Stimulated activated naive CD4-positive, alpha-beta T cell (primary cell): ENCODE measurements around the gene GALNT17.

Source experiments
- DNase-seq, 6 experiments: peaks; one replicate each; lab custom pipeline; 2025; lab: John Stamatoyannopoulos, UW

Gene GALNT17

DNA sequence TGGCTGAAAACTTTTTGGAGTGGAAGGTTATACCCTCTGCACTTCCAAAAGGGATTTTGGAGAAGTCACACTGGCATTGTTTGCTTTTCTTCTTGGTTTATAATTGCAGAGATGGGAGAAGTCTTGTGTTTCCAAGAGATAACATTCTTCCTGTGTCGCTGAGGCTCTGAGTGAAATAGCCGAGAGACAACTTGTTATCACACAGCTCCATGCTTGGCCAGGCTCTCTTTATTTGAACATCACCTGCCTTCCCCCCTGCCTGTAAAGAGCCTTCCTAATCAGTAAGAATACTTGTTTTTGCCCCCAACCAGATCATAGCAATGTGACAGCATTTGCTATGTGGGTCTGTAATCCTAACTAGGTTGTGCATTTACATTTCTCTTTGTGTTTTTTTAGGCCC is 270.7 kb downstream of the GALNT17 start:
- no peak for DNase-seq

- DNase-seq: no peak
Observed at GRCh38 chr7:71403202-71403946, 271.4 kb downstream of the GALNT17 start.

GRCh38 chr7:71404726-71405345 is 272.9 kb downstream of the GALNT17 start:
- DNase-seq: no peak

DNA sequence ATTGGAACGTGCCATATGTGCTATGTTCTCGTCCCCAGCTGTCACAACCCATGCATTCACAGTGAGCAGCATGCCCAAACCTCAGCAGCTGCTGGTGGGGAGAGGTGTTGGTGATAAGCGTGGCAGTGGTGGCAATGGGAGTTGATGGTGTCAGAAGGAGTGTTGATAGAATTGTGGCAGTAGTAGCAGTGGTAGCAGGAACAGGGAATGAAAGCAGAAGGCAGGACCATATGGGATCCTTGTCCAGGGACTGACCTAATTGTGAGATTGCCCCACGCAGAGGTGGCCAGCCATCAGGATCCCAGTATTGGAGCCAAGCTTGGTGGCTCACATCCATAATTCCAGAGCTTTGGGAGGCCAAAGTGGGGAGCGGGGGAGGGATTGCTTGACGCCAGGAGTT is 276.3 kb downstream of the GALNT17 start:
- no peak for DNase-seq

GRCh38 chr7:71409550-71410157 is 277.7 kb downstream of the GALNT17 start:
- no peak for DNase-seq

- no peak for DNase-seq
Observed at GRCh38 chr7:71411475-71411874, 279.5 kb downstream of the GALNT17 start.

GRCh38 chr7:71414490-71414889 is 282.5 kb downstream of the GALNT17 start:
- DNase-seq: no peak

DNA sequence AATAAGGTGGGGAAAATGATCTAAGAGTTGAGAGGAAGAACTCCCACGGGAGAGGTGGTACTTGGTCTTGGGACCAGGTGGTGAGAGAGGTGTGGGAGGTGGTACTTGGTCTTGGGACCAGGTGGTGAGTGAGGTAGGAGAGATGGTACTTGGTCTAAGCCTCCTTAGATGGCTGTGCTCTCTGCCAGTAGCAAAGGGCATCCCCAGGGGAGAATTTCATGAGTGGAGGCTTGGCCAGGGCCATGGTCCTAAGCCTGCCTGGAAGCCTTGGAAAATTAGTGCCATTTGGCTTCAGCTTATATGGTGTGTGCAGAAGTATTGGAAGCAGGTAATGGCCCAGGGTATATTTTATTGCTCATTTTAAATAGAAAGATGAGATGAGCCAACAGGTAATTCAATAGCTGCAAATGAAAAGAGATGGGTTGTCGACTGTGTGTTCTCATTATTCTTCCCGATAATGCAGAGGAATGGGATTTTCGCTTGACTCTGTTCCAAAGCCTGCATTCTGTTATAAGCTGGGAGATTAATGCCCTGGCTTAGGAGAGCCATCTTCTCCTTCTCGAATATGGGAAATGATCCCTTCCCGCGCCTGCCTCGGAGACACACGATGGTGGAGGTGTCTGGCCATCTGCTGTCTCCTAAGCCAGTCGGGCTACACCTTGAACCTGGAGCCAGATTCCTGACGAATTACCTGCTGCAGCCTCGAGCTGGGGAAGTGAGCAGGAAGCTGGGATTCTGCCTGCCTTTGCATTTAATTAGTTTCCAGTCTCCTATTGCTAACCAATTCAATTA is 287.8 kb downstream of the GALNT17 start:
- no peak for DNase-seq

DNA sequence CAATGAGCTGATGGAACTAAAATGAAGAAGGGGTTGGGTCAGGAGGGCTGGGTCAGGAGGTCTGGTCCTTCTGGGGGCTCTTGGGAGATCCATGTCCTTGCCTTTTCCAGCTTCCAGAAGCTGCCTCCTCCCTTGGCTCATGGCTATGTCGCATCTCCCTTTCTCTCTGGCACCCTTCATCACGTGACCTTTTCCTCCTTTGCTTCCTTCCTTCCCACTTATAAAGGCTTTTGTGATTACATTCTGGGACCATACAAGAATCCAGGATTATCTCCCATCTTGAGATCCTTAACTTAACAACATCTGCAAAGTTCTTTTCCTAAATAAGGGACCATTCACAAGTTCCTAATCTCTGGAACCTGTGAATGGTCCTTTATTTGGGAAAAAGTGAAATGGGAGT is 290.2 kb downstream of the GALNT17 start:
- no peak for DNase-seq

DNA sequence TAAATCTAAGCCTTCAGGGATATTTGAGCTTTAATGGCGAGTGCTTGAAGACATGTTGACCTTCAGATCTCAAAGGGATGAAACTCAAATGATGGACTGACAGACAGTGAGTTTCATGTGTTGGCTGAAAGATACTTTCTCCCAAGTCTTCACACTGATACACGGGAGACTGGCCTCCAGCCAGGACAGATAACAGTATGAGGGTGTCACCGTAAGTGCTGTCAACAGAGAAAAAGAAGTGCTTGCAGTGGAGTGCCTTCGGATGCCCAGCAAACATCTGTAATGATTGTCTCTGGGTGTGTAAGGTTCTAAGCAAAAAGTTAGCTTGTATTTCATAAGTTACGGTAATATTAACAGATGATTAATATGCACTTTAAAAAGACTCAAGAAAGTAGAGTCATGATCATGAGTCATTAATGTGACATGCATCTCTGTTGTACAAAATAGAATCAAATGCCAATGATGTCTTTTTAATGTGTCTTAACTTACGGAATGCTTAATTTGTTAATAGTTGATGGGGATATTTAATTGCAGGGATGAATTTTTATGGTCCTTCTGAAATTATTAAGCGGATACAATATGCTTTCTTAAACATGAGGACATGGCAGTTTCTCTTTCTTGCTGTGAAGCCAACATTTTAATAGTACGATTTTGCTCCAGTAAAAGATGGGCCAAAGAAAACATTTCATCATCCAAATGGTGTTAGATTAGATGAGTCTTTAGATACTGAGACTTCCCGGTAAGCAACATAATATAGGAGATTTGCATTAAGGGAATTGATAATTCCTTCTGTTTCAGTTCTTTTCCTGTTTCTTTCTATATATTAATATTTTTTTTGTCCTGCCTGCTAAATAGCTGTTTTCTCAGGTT is 292.5 kb downstream of the GALNT17 start:
- DNase-seq: no peak

GRCh38 chr7:71429083-71429482 is 297.1 kb downstream of the GALNT17 start:
- no peak for DNase-seq

- no peak for DNase-seq
Observed at GRCh38 chr7:71430246-71430645, 298.3 kb downstream of the GALNT17 start.

DNA sequence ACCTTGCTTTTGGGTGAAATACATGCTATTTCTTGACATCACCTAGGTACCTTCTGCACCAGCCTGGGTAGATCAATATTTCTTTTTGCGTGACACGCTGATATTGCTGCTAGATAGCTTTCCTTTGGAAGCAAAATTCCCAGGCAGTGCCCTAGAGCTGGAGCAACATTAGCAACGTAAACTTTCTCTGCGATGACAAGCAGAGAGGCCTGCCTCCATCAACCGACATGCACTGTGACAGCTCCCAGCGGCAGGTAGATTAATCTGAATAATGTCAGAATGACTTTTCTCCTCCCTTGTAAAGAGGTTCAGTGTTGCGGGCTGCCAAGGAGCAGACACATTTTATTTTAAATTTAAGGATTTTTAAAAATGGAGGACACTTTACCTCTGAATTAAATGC is 307.4 kb downstream of the GALNT17 start:
- no peak for DNase-seq

- no peak for DNase-seq
Observed at GRCh38 chr7:71442492-71443190, 310.7 kb downstream of the GALNT17 start.

DNA sequence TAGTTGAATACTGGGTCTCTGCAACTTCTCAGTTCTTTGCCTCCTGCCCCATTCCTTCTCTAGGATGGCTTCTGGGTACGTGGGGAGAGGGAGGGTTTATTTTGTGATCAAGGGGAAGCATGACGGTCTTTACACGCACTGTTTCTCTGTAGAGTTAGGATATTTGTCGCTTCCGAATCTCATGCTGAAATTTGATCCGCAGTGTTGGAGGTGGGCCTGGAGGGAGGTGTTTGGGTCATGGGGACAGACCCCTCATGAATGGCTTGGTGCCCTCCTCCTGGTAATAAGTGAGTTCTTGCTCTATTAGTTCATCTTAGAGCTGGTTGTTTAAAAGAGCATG is 311.2 kb downstream of the GALNT17 start:
- DNase-seq: no peak

DNA sequence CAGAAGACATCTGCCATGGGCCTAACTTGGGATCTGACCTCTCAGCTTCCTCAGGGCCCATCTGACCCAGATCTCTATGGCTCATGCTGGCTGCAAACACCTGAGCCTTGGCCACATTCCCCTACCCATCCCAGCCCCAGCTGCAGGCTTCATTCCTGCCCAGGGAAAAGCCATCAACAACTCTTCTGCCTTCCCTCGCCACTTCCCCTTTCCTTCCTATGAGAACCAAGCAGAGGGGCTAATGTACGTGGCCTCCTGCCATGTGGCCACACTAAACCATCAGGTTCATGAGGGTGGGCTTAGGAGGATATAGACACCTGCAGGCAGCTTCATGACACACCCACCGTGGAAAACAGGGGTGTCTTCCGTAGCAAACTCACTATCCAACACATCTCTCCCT is 312.2 kb downstream of the GALNT17 start:
- no peak for DNase-seq

GRCh38 chr7:71453630-71454029 is 321.7 kb downstream of the GALNT17 start:
- no peak for DNase-seq

GRCh38 chr7:71454981-71455380 is 323.0 kb downstream of the GALNT17 start:
- DNase-seq: no peak

- no peak for DNase-seq
Observed at GRCh38 chr7:71457021-71457420, 325.1 kb downstream of the GALNT17 start.

DNA sequence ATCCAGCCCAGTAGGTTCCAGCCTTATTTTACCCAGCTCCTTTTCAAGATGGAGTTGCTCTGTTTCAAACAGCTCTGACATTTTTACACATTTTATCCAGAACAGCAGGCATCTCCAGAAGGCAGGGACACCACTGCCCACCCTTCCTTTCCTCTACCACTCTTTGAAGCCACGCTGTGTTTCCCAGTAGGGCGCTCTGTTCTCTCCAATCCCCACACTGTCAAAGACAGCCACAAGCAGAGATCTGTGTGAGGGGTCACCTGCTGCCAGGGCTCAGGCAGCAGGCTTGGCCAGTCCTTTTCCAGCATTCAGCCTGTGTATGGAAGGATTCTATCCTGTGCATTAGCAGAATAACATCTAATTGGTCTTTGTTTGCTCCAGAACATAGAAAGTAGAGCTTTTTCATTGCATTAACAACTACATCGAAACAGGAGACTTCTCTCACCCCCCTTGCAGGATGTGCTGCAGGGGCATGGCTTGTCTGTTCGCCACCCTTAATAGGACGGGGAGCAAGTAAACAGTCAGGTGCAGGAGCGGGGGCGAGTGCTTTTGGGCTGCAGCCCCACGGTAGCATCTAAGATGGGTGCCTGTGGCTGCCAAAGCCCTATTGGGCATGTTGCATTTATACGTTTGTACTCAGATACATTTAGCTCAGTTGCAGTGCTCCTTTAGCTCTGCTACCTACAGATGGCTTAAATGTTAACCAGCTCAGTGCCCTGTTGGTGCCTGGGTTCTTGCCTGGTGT is 326.1 kb downstream of the GALNT17 start:
- no peak for DNase-seq
